Measurements from ENCODE around the gene CHRNA9. TPM values are rescaled to one million over a fixed set of nuclear protein-coding genes. Genes with fewer than 3 reads are reported as not detected.

The CHRNA9 gene
- total RNA-seq, 1 donor from 2014 or later: 2.8 TPM

DNA sequence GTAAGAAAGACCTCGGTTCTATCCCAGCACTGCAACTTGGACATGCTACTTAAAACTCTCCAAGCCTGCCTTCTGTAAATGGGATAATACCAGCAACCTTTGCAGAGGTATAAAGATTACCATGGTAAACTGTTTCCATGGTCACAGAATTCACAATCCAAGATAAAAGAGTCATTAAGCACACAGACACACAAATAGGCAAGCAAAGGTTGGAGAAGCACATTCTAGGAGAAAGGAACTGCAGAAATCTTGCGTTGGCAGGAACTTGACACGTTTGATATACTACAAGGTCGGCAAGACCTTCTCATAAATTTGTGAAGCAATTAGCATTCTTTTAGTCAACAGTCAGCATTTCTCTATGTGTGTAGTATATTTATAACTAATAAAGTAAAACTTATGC is 12.3 kb upstream of the CHRNA9 start:
- Histone ChIP-seq H3K4me3 (ENCODE audit: insufficient read depth, low read depth, low read length) (no peak overlapping the region), H3K4me2 (ENCODE audit: low read length) (no peak overlapping the region), H3K4me1 (ENCODE audit: insufficient read depth, low read length) (peaks cover 10% of the 10 kb centered on the region), H3K79me2 (ENCODE audit: insufficient read depth, low read length) (no peaks in the 10 kb centered on the region), H3K27ac (ENCODE audit: low read depth, low read length) (no peak overlapping the region), H2AFZ (ENCODE audit: low read depth, low read length) (no peak overlapping the region), H3K36me3 (ENCODE audit: insufficient read depth, low read length) (no peaks in the 10 kb centered on the region), H3K9ac (ENCODE audit: low read length) (no peak overlapping the region), H3K9me3 (ENCODE audit: insufficient read depth, low read depth, low read length) (no peaks in the 10 kb centered on the region), H3K27me3 (ENCODE audit: insufficient read depth, low read length) (no peaks in the 10 kb centered on the region), H4K20me1 (ENCODE audit: insufficient read depth, low read length) (no peaks in the 10 kb centered on the region)
- FAIRE-seq (no peak), DNase-seq (ENCODE audit: low read depth) (peak; percentile 58)
- no peak for TF ChIP-seq EZH2 (IDR thresholded peaks at IDR 0.05; ENCODE audit: insufficient read depth, low read length)
- TF ChIP-seq, protein P1, sequence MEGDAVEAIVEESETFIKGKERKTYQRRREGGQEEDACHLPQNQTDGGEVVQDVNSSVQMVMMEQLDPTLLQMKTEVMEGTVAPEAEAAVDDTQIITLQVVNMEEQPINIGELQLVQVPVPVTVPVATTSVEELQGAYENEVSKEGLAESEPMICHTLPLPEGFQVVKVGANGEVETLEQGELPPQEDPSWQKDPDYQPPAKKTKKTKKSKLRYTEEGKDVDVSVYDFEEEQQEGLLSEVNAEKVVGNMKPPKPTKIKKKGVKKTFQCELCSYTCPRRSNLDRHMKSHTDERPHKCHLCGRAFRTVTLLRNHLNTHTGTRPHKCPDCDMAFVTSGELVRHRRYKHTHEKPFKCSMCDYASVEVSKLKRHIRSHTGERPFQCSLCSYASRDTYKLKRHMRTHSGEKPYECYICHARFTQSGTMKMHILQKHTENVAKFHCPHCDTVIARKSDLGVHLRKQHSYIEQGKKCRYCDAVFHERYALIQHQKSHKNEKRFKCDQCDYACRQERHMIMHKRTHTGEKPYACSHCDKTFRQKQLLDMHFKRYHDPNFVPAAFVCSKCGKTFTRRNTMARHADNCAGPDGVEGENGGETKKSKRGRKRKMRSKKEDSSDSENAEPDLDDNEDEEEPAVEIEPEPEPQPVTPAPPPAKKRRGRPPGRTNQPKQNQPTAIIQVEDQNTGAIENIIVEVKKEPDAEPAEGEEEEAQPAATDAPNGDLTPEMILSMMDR (IDR thresholded peaks at IDR 0.05; ENCODE audit: insufficient read depth, low read depth, low read length): no peak
- Mint-ChIP-seq H3K27ac (ENCODE audit: unreplicated experiment) (no peak overlapping the region), H3K4me3 (ENCODE audit: unreplicated experiment) (no peak overlapping the region), H3K36me3 (ENCODE audit: low read depth, unreplicated experiment) (no peaks in the 10 kb centered on the region), H3K27me3 (ENCODE audit: low read depth, unreplicated experiment) (peaks cover 5% of the 10 kb centered on the region), H3K4me1 (ENCODE audit: low read depth, unreplicated experiment) (peaks cover 14% of the 10 kb centered on the region), H3K9me3 (ENCODE audit: unreplicated experiment) (no peaks in the 10 kb centered on the region)

DNA sequence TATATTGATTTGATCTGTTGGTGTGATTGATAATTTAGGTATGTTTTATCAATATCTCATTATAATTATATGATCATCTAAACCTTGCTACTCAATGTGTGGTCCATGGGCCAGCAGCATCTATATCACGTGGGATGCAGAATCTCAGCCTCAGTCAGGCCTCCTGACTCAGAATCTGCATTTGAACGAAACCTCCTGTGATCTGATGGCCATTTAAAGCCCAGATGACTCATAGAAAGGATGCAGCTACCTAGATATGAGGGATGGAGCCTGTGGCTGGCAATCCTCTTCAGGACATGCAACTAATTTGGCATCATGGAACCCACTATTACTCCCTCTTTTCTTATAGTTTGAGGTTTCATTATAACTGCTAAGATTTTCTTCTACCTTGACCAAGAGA is 11.3 kb upstream of the CHRNA9 start:
- no peak for DNase-seq (ENCODE audit: low read depth)
- H3K27me3 ChIP-seq (ENCODE audit: insufficient read depth, low read length): no peaks in the 10 kb centered on the region
- no peak overlapping the region for H3K9ac ChIP-seq (ENCODE audit: low read length)
- H3K79me2 ChIP-seq (ENCODE audit: insufficient read depth, low read length): no peaks in the 10 kb centered on the region
- no peaks in the 10 kb centered on the region for H3K9me3 Mint-ChIP-seq (ENCODE audit: unreplicated experiment)
- peaks cover 14% of the 10 kb centered on the region for H3K4me1 Mint-ChIP-seq (ENCODE audit: low read depth, unreplicated experiment)
- H3K9me3 ChIP-seq (ENCODE audit: insufficient read depth, low read depth, low read length): no peaks in the 10 kb centered on the region
- H2AFZ ChIP-seq (ENCODE audit: low read depth, low read length): no peak overlapping the region
- H4K20me1 ChIP-seq (ENCODE audit: insufficient read depth, low read length): no peaks in the 10 kb centered on the region
- H3K4me3 ChIP-seq (ENCODE audit: insufficient read depth, low read depth, low read length): no peak overlapping the region
- H3K4me2 ChIP-seq (ENCODE audit: low read length): no peak overlapping the region
- H3K36me3 ChIP-seq (ENCODE audit: insufficient read depth, low read length): no peaks in the 10 kb centered on the region
- H3K27ac ChIP-seq (ENCODE audit: low read depth, low read length): no peak overlapping the region
- H3K27ac Mint-ChIP-seq (ENCODE audit: unreplicated experiment): no peak overlapping the region
- TF ChIP-seq EZH2 (IDR thresholded peaks at IDR 0.05; ENCODE audit: insufficient read depth, low read length): no peak
- TF ChIP-seq, protein P1 (IDR thresholded peaks at IDR 0.05; ENCODE audit: insufficient read depth, low read depth, low read length): no peak
- H3K4me1 ChIP-seq (ENCODE audit: insufficient read depth, low read length): peaks cover 10% of the 10 kb centered on the region
- H3K36me3 Mint-ChIP-seq (ENCODE audit: low read depth, unreplicated experiment): no peaks in the 10 kb centered on the region
- no peak for FAIRE-seq
- peaks cover 8% of the 10 kb centered on the region for H3K27me3 Mint-ChIP-seq (ENCODE audit: low read depth, unreplicated experiment)
- no peak overlapping the region for H3K4me3 Mint-ChIP-seq (ENCODE audit: unreplicated experiment)

DNA sequence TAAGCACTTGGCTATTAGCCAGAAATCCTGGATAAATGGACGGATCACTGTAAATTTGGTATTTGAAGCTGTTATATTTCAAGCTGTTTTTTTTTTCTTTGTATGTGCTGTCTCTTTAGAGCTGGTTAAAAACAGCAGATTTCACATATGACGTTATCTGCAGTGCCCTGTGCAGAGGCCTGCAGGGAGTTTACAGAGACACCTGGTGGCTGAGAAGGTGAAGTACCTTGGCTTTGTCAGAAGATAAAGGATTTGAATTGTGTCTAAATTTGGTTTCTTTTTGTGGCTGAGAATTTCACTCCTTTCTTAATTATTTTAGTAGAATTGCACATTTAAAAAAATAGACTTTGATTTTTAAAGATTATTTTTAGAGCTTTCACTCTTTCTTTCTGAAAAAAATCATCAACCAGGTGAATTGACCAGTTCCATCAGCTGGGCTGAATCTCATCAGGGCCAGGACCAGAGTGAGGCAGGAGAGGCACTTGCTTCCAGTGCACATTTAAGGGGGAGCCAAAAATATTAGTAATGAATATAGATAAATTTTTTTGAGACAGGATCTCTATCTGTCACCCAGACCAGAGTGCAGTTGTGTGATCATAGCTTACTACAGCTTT is 9.6 kb upstream of the CHRNA9 start:
- H3K9ac ChIP-seq (ENCODE audit: low read length): no peak overlapping the region
- H3K4me2 ChIP-seq (ENCODE audit: low read length): no peak overlapping the region
- Mint-ChIP-seq H3K4me1 (ENCODE audit: low read depth, unreplicated experiment) (peaks cover 10% of the 10 kb centered on the region), H3K9me3 (ENCODE audit: unreplicated experiment) (no peaks in the 10 kb centered on the region), H3K36me3 (ENCODE audit: low read depth, unreplicated experiment) (no peaks in the 10 kb centered on the region), H3K27me3 (ENCODE audit: low read depth, unreplicated experiment) (peaks cover 8% of the 10 kb centered on the region), H3K27ac (ENCODE audit: unreplicated experiment) (peak overlapping the region; percentile 18), H3K4me3 (ENCODE audit: unreplicated experiment) (no peak overlapping the region)
- H3K27ac ChIP-seq (ENCODE audit: low read depth, low read length): no peak overlapping the region
- H4K20me1 ChIP-seq (ENCODE audit: insufficient read depth, low read length): no peaks in the 10 kb centered on the region
- DNase-seq (ENCODE audit: low read depth) (peak; percentile 53), FAIRE-seq (peak; percentile 50)
- H2AFZ ChIP-seq (ENCODE audit: low read depth, low read length): no peak overlapping the region
- H3K27me3 ChIP-seq (ENCODE audit: insufficient read depth, low read length): no peaks in the 10 kb centered on the region
- no peaks in the 10 kb centered on the region for H3K9me3 ChIP-seq (ENCODE audit: insufficient read depth, low read depth, low read length)
- TF ChIP-seq, protein P1 (IDR thresholded peaks at IDR 0.05; ENCODE audit: insufficient read depth, low read depth, low read length): peak; percentile 98
- TF ChIP-seq EZH2 (IDR thresholded peaks at IDR 0.05; ENCODE audit: insufficient read depth, low read length): no peak
- peaks cover 10% of the 10 kb centered on the region for H3K4me1 ChIP-seq (ENCODE audit: insufficient read depth, low read length)
- no peaks in the 10 kb centered on the region for H3K79me2 ChIP-seq (ENCODE audit: insufficient read depth, low read length)
- H3K4me3 ChIP-seq (ENCODE audit: insufficient read depth, low read depth, low read length): no peak overlapping the region
- no peaks in the 10 kb centered on the region for H3K36me3 ChIP-seq (ENCODE audit: insufficient read depth, low read length)

All from astrocyte (in vitro differentiated cells and primary cell).